ENCODE results near the gene ZFP69B.

DNA sequence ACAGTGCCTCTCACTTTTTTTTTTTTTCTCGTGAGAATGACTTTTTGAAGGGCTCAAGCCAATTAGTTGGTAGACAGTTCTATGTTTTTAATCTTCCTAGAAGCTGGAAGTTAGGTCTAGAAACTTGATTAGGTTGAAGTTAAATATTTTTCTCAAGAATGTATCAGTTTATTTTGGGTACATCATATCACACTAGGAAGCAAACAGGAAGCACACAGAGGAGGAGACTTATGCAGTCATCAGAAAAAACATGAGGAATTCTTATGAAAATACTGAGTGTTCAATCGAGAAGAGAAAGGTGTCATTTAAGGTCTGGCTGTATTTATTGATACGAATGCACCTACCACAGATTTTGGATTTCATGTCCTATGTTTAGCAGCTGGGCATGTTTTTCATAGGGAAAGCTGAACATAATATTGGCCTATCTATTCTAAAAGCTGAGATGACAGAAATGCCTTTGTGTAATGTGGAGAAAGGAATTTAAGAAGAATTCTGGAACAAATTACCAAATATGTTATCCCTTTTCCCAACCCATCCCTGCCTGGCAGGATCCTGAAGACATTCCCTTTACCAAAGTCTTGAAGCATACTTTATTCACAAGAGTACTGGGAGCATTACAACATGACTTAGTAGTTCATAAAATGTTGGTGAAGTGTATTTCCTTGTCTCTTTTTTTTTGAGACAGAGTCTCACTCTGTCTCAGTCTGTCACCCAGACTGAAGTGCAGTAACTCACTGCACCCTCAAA is 17.5 kb upstream of the ZFP69B start:
- no peak for TF ChIP-seq CTCF (IDR thresholded peaks at IDR 0.05)
- no peak for TF ChIP-seq POLR2A (IDR thresholded peaks at IDR 0.05)

Measured in right lobe of liver (tissue), 4 donors.